Heart left ventricle (tissue), 16 donors: Measurements from ENCODE around the gene STK35. TPM values are rescaled to one million over a fixed set of nuclear protein-coding genes. Genes with fewer than 3 reads are reported as not detected.

ENCODE experiments used
- ATAC-seq, 4 donors: fragments of 200-7000 bp; cut with Tn5 transposase; one replicate each; pipeline ENCODE4 v1.9.1; 2020 to 2022; ENCODE audit warnings: moderate library complexity in 4 of 4, mild to moderate bottlenecking in 3 of 4, moderate number of reproducible peaks in 1 of 4
- DNase-seq, 5 donors: peaks; one replicate each; pipeline ENCODE4 v3.0.0-alpha.2; 2020
- H3K27ac ChIP-seq, 12 donors: fragments of 200-600 bp; sonication (generic) in 4 of 12; one replicate each; pipeline versions ENCODE4 v1.5.0 to v1.8.0; 2016 to 2022; ENCODE audit warnings: mild to moderate bottlenecking in 2 of 12
- H3K27me3 ChIP-seq, 9 donors: fragments of 200-600 bp; sonication (generic) in 2 of 9; one replicate each; pipeline versions ENCODE4 v1.5.1 to v1.8.0; 2016 to 2022; ENCODE audit warnings: mild to moderate bottlenecking in 3 of 9
- H3K36me3 ChIP-seq, 9 donors: fragments of 200-600 bp; sonication (generic) in 2 of 9; one replicate each; pipeline versions ENCODE4 v1.5.0 to v1.8.0; 2018 to 2022; ENCODE audit warnings: mild to moderate bottlenecking in 2 of 9
- H3K4me1 ChIP-seq, 12 donors: fragments of 200-600 bp; sonication (generic) in 4 of 12; one replicate each; pipeline versions ENCODE4 v1.5.0 to v1.8.0; 2016 to 2022; ENCODE audit warnings: mild to moderate bottlenecking in 3 of 12
- H3K4me3 ChIP-seq, 12 donors: fragments of 200-600 bp; sonication (generic) in 4 of 12; one replicate each; pipeline versions ENCODE4 v1.5.0 to v1.8.0; 2017 to 2022; ENCODE audit warnings: mild to moderate bottlenecking in 9 of 12, moderate library complexity in 4 of 12
- H3K9me3 ChIP-seq, 12 donors: fragments of 200-600 bp; sonication (generic) in 4 of 12; one replicate each; pipeline versions ENCODE4 v1.5.0 to v1.8.0; 2016 to 2022; ENCODE audit warnings: mild to moderate bottlenecking in 1 of 12
- CTCF ChIP-seq, 12 donors: fragments of 200-600 bp; sonication (generic) in 4 of 12; IDR thresholded peaks; one replicate each; pipeline versions ENCODE4 v1.5.0 to v1.8.0; 2018 to 2022; ENCODE audit warnings: antibody characterized with exemption in 12 of 12, mild to moderate bottlenecking in 5 of 12
- POLR2A ChIP-seq, 2 donors: fragments of 450-650 bp; IDR thresholded peaks; one replicate each; pipeline ENCODE4 v1.6.1; 2017; ENCODE audit warnings: antibody characterized with exemption in 2 of 2, mild to moderate bottlenecking in 2 of 2, moderate library complexity in 2 of 2
- WGBS, 4 donors: extraction: QIAGEN DNeasy Blood & Tissue Kit in 2 of 4; methylation state at CpG; one replicate each; pipeline versions ENCODE4 v1.1.5 to v1.1.7; 2013 to 2018; 5-methylcytosine and 5-hydroxymethylcytosine counted together
- intact Hi-C, 10 donors: fragments of 100-400 bp; cut with DNase I; formaldehyde crosslinking; loops; one replicate each; pipeline versions ENCODE4 v1.11.1 to v1.14.2; 2022
- polyA plus RNA-seq, 2 donors: library from polyadenylated mRNA; stranded (reverse); fragments of 200-250 nt; gene quantifications; one replicate each; pipeline ENCODE4 v1.2.3, GENCODE V29; 2013
- total RNA-seq, 9 donors: library from RNA; depleted of rRNA in 2 of 9; stranded (reverse); fragments of >200 nt in 2 of 9; fragmentation: NEBNext Ultra II Directional in 3 of 9; extraction: Animal tissue kit (Norgen Biotek cat#: 25700) in 3 of 9; gene quantifications; one replicate each; pipeline versions ENCODE4 v1.1.0 to v1.2.4, GENCODE V29; 2016 to 2023
- donor health status: ischemic (EF 13 %, LVEDD 7.1; RV severe dilation, severe dysfunction).
- donor health status: healthy with polysubstance abuse.
- donor health status: DM: no; HTN: yes; CAD: no.
- donor health status: DM: no; HTN: no; CAD: no.
- donor health status: ischemic (EF 25% LVEDD 6.9; RV normal size, moderate dysfunction).
- donor health status: ischemic (EF 25% LVEDD 5.7; RV mildly dilated, moderate dysfunction).
- donor health status: healthy.
- donor health status: DM: yes; HTN: yes; CAD: no.
- donor health status: ischemic (EF 35%, LVEDD 5.7; RV mildly dilated, moderate dysfunction).
- donor health status: nonischemic (EF 11% LVEDD 7.7; RV severe dilation, severe dysfunction).
- donor health status: DM: yes; HTN: yes; CAD: no.
- donor health status: PGD.
- donor health status: ischemic (EF 29% LVEDD 5.4; RV normal size, mild dysfunction).
- donor health status: nonischemic (EF 23%, LVEDD 6.1; RV moderate dilation, normal function).

The STK35 gene
- total and polyA plus RNA-seq, 11 donors = 6.0 to 23.0 (median 14.3) TPM

- ATAC-seq (no peak), DNase-seq (no peak)
- Histone ChIP-seq H3K27ac (no peak overlapping the region), H3K36me3 (no peaks in the 10 kb centered on the region), H3K27me3 (peaks cover 0 to 13% (median 4%) of the 10 kb centered on the region in 9 donors), H3K9me3 (no peaks in the 10 kb centered on the region), H3K4me1 (no peaks in the 10 kb centered on the region), H3K4me3 (no peak overlapping the region)
- TF ChIP-seq CTCF (IDR thresholded peaks at IDR 0.05) (no peak), POLR2A (IDR thresholded peaks at IDR 0.05) (no peak)
- WGBS, 4 donors = 54 to 79% (median 63%) methylated on average over 4 to 5 of the region's 5 CpGs
- intact Hi-C loops = no loop called here
Observed at GRCh38 chr20:2195614-2196013, 94.0 kb downstream of the STK35 start.

- H3K9me3 ChIP-seq = no peaks in the 10 kb centered on the region
- intact Hi-C loops = no loop called here
- H3K27me3 ChIP-seq = peaks cover 0 to 13% (median 4%) of the 10 kb centered on the region in 9 donors
- H3K27ac ChIP-seq = no peak overlapping the region
- DNase-seq (no peak), ATAC-seq (no peak)
- TF ChIP-seq POLR2A (IDR thresholded peaks at IDR 0.05) = no peak
- whole genome bisulfite sequencing, 4 donors = 51 to 66% (median 60%) methylated on average over 7 of the region's 7 CpGs
- no peaks in the 10 kb centered on the region for H3K36me3 ChIP-seq
- no peaks in the 10 kb centered on the region for H3K4me1 ChIP-seq
- no peak overlapping the region for H3K4me3 ChIP-seq
Observed at GRCh38 chr20:2197166-2197565, 95.5 kb downstream of the STK35 start.

Other genes starting within 250 kb of the STK35 start
- gene SIRPA, start 206.4 kb upstream of the STK35 start, total RNA-seq = 10 to 100 TPM; 13.6 to 73.5 (median 28.5) TPM
- 10 to 100 TPM in 1 of 2 donors, 1 to 10 TPM in 1; 8.6 to 46.0 TPM for gene SIRPA, start 206.4 kb upstream of the STK35 start, polyA plus RNA-seq
- gene PDYN, start 107.8 kb upstream of the STK35 start, total RNA-seq = not detected
- gene PDYN, start 107.8 kb upstream of the STK35 start, polyA plus RNA-seq = not detected
- gene TGM3, start 194.2 kb downstream of the STK35 start, total RNA-seq = not detected
- under 1 TPM in 1 of 2 donors, not detected in 1; 0.04 TPM for gene TGM3, start 194.2 kb downstream of the STK35 start, polyA plus RNA-seq